Right lobe of liver (tissue), 6 donors: ENCODE results near the gene CALU. TPM values are rescaled to one million over a fixed set of nuclear protein-coding genes. Genes with fewer than 3 reads are reported as not detected.

Experiments
- ATAC-seq, 4 donors: fragments of 200-7000 bp; cut with Tn5 transposase; one replicate each; pipeline ENCODE4 v1.9.1; 2020; ENCODE audit warnings: mild to moderate bottlenecking in 4 of 4, moderate library complexity in 4 of 4
- DNase-seq, 3 donors: peaks; one replicate each; pipeline ENCODE4 v3.0.0-alpha.2; 2020
- H3K27ac ChIP-seq, 3 donors: fragments of 200-600 bp; one replicate each; pipeline ENCODE4 v1.8.0; 2022
- H3K27me3 ChIP-seq, 2 donors: fragments of 200-600 bp; one replicate each; pipeline ENCODE4 v1.8.0; 2022
- H3K36me3 ChIP-seq, 4 donors: fragments of 200-600 bp; sonication (generic) in 1 of 4; one replicate each; pipeline versions ENCODE4 v1.5.1 to v1.8.0; 2017 to 2022; ENCODE audit warnings: control low read depth in 1 of 4
- H3K4me1 ChIP-seq, 4 donors: fragments of 200-600 bp; sonication (generic) in 1 of 4; one replicate each; pipeline versions ENCODE4 v1.5.1 to v1.8.0; 2017 to 2022; ENCODE audit warnings: control low read depth in 1 of 4
- H3K4me3 ChIP-seq, 3 donors: fragments of 200-600 bp; one replicate each; pipeline ENCODE4 v1.8.0; 2022
- H3K9me3 ChIP-seq, 4 donors: fragments of 200-600 bp; sonication (generic) in 1 of 4; one replicate each; pipeline versions ENCODE4 v1.5.1 to v1.8.0; 2017 to 2022; ENCODE audit warnings: control low read depth in 1 of 4
- CTCF ChIP-seq, 4 donors: fragments of 200-600 bp in 3 of 4; fragments of 450-650 bp in 1 of 4; IDR thresholded peaks; one replicate each; pipeline versions ENCODE4 v1.5.1 to v1.8.0; 2016 to 2022; ENCODE audit warnings: antibody characterized with exemption in 4 of 4, mild to moderate bottlenecking in 2 of 4
- POLR2A ChIP-seq: fragments of 450-650 bp; IDR thresholded peaks from one replicate; pipeline ENCODE4 v1.6.1; 2017; ENCODE audit warnings: antibody characterized with exemption, mild to moderate bottlenecking
- WGBS: methylation state at CpG from one replicate; pipeline ENCODE4 v1.1.6; 2018; ENCODE audit warnings: low coverage, low lambda C conversion rate; ENCODE audit not compliant: insufficient coverage; ENCODE audit errors: missing lambda C conversion rate; 5-methylcytosine and 5-hydroxymethylcytosine counted together
- intact Hi-C, 2 donors: fragments of 100-400 bp; cut with DNase I; formaldehyde crosslinking; loops; one replicate each; pipeline versions ENCODE4 v1.11.2 to v1.14.1; 2022
- total RNA-seq, 6 experiments: library from RNA; depleted of rRNA in 2 of 6; stranded (reverse); fragments of >200 nt in 2 of 6; fragmentation: NEBNext Ultra II Directional in 3 of 6; extraction: Animal tissue kit (Norgen Biotek cat#: 25700) in 3 of 6; gene quantifications; one replicate each; pipeline versions ENCODE4 v1.1.0 to v1.2.4, GENCODE V29; 2016 to 2023
- donor health status: DM: no; HTN: yes; CAD: no.
- donor health status: DM: no; HTN: no; CAD: no.
- donor health status: DM: no; HTN: no; CAD: no.
- donor health status: DM: no; HTN: yes; CAD: no.
- donor health status: DM: no; HTN: yes; CAD: no.

The CALU gene
- total RNA-seq, 6 experiments from 2014 or later, result 25.4 to 48.3 (median 42.1) TPM

- 11% methylated on average over 2 of the region's 2 CpGs for WGBS
- ATAC-seq, result no peak
- intact Hi-C loops, result no loop called here
- Histone ChIP-seq H3K27ac (no peak overlapping the region), H3K4me3 (no peak overlapping the region), H3K9me3 (no peaks in the 10 kb centered on the region), H3K27me3 (peaks cover 0 to 4% of the 10 kb centered on the region in 2 donors), H3K4me1 (no peaks in the 10 kb centered on the region), H3K36me3 (no peaks in the 10 kb centered on the region)
- no peak for TF ChIP-seq CTCF (IDR thresholded peaks at IDR 0.05)
- TF ChIP-seq POLR2A, result no peak
- no peak for DNase-seq
Observed at GRCh38 chr7:128694738-128695137, 44.4 kb upstream of the CALU start.

DNA sequence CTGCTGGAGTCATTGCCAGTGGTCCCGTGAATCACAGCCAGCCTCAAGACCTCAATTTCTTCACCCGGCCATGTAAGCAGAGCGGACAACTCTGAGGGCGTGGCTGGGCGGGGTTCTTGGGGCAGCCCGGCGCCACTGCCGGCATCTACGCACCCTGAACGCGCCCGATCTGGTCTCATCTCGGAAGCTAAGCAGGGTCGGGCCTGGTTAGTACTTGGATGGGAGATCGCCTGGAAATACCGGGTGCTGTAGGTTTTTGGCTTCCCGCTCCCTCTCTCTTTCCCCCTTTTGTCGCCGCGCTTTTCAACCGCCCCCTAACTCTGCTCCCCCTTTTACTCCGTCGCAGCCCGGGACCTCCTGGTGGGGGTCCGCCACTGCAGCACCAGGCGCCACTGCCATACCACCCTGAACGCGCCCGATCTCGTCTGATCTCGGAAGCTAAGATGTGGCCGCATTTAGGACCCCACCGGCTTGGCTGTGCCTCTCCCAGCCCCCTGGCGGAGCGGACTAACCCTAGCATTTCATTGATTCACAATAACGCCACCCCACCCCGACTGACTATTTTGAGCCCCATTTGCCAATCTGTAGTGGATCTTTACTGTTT is 41.8 kb upstream of the CALU start:
- no peak for TF ChIP-seq CTCF (IDR thresholded peaks at IDR 0.05)
- TF ChIP-seq POLR2A, result no peak
- intact Hi-C loops, result no loop called here
- H3K27ac ChIP-seq, result no peak overlapping the region
- DNase-seq (peak in 1 of 3 donors; percentile 35), ATAC-seq (peak; percentile 53 to 61 (median 57))
- H3K4me1 ChIP-seq, result no peaks in the 10 kb centered on the region
- H3K9me3 ChIP-seq, result no peaks in the 10 kb centered on the region
- H3K27me3 ChIP-seq, result peaks cover 0 to 4% of the 10 kb centered on the region in 2 donors
- H3K4me3 ChIP-seq, result peak overlapping the region in 2 of 3 donors; percentile 12 to 14
- H3K36me3 ChIP-seq, result no peaks in the 10 kb centered on the region
- WGBS, result 4% methylated on average over 23 of the region's 37 CpGs

DNA sequence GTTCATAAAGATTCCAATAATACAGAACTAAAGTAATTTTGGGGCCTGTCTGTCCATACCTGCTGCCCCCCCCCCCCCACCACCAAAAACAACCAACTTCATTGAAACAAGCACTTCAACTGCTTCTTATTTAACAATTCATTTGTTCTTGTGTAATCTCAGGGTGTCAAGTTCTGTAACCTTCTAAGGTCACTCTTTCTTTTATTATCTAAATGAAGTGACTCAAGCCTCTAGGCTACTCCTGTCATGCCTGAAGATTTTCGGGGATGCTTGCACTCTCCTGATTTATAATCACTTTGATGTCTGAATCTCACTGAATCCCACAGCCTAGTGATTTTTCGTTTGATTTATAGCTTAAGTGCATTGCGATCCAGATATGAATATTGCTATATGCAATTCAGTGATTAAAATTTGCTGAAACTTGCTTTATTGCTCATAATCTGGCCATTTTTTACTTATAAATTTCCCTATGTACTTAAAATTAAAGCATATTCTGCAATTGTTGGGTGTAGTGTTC is 39.9 kb upstream of the CALU start:
- Histone ChIP-seq H3K27ac (no peak overlapping the region), H3K27me3 (peaks cover 0 to 4% of the 10 kb centered on the region in 2 donors), H3K9me3 (no peaks in the 10 kb centered on the region), H3K4me1 (no peaks in the 10 kb centered on the region), H3K4me3 (no peak overlapping the region), H3K36me3 (no peaks in the 10 kb centered on the region)
- no peak for ATAC-seq
- DNase-seq, result no peak
- 56% methylated on average over 3 of the region's 3 CpGs for WGBS
- TF ChIP-seq CTCF (IDR thresholded peaks at IDR 0.05), result no peak
- TF ChIP-seq POLR2A, result no peak
- intact Hi-C loops, result no loop called here

DNA sequence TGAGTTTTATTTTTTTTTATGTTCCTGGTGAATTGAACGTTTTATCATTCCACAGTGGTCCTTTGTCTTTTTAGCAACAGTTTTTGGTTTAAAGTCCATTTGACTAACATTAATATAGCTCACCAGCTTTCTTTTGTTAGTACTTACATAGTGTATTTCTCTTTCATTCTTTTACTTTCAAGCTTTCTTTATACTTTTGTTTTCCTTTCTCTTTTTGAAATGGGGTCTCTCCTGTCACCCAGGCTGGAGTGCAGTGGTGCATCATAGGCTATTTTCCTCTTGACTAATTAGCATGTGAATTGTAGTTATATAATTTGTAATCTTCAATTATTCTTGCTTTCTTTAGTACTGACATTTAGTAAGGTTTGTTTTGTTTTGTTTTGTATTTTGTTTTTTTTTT is 39.3 kb upstream of the CALU start:
- DNase-seq, result no peak

More for the DNA sequence above, 39.3 kb upstream of the CALU start:
- Histone ChIP-seq H3K27ac (no peak overlapping the region), H3K4me1 (no peaks in the 10 kb centered on the region), H3K27me3 (peaks cover 0 to 4% of the 10 kb centered on the region in 2 donors), H3K9me3 (no peaks in the 10 kb centered on the region), H3K4me3 (no peak overlapping the region), H3K36me3 (no peaks in the 10 kb centered on the region)
- TF ChIP-seq POLR2A (no peak), CTCF (IDR thresholded peaks at IDR 0.05) (no peak)
- 32% methylated on average over 1 of the region's 1 CpG for WGBS
- no peak for ATAC-seq
- intact Hi-C loops, result no loop called here
